PC-9 (cell line): Measurements from ENCODE around the gene PRKCH.

Source experiments
- CTCF ChIP-seq: fragments of 200-600 bp; sonication (generic); conservative IDR thresholded peaks from 2 replicates; pipeline ENCODE4 v1.6.1; 2017; ENCODE audit warnings: mixed run types, antibody characterized with exemption, mild to moderate bottlenecking, moderate library complexity
- EZH2 ChIP-seq: fragments of 200-600 bp; sonication (generic); IDR thresholded peaks from 2 replicates; pipeline ENCODE4 v1.8.0; 2017; ENCODE audit warnings: antibody characterized with exemption, low read depth

DNA sequence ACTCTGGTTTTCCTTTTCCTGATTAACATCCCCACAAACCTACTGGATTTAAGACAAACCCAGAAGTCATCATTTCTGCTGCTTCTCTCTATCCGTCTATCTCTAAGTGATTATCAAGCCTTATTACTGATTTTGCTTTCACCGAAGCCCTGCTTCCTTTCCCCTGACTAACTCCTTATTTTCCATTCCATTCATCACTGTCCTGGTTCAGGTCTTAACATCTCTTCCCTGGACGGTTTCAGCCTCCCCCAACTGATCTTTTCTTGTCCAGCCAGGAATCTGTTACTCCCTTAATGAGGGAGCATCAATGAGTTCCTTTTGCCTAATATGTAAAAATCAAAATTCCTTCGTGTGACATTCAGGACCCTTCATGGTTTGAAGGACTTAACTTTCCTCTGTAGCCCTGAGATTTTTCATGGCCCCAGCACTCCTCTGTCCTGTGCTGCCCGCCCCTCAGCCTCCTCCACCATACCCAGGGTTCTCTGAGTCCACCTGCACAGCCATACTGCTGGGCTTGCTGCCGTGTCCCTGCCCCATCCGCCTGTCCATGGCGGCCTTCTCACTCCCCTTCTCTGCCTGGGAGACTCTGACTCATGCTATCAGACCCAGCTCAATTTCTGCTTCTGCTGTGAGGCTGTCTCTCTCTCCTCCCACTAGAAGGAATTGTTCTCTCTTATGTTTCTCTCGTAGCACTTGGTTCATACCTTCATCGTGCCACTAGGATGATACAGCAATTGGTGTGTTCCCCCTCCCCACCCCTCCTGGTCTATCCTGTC, 206.1 kb downstream of the PRKCH start:
- TF ChIP-seq CTCF: no peak
- no peak for TF ChIP-seq EZH2
